ENCODE results near the gene EXOSC7. TPM values are rescaled to one million over a fixed set of nuclear protein-coding genes. Genes with fewer than 3 reads are reported as not detected.
A peak's percentile ranks its signal among the peaks of the same experiment; 100 is the strongest.

EXOSC7 gene
- total and polyA plus RNA-seq, 4 donors, result 15.5 to 27.2 (median 21.7) TPM

GRCh38 chr3:44954962-44955361 is 21.1 kb upstream of the EXOSC7 start:
- Histone ChIP-seq H3K36me3 (ENCODE audit: control insufficient read depth in 4 of 4, insufficient read depth in 3 of 4, low read depth in 1 of 4, low read length in 3 of 4) (peaks cover 0 to 22% (median 9%) of the 10 kb centered on the region in 4 donors), H3K27me3 (ENCODE audit: control insufficient read depth in 4 of 4, insufficient read depth in 4 of 4, low read length in 3 of 4) (no peaks in the 10 kb centered on the region), H3K4me3 (ENCODE audit: low read depth in 1 of 3, low read length in 3 of 3) (no peak overlapping the region), H3K4me1 (ENCODE audit: control insufficient read depth in 4 of 4, insufficient read depth in 4 of 4, low read length in 3 of 4) (no peaks in the 10 kb centered on the region), H3K27ac (ENCODE audit: low read depth in 1 of 2, low read length in 2 of 2) (no peak overlapping the region), H3K9me3 (ENCODE audit: control insufficient read depth in 4 of 4, low read length in 3 of 4) (no peaks in the 10 kb centered on the region), H3K9ac (ENCODE audit: low read depth in 1 of 2, low read length in 2 of 2) (no peak overlapping the region)
- WGBS, result 58% methylated on average over 3 of the region's 3 CpGs
- TF ChIP-seq FOXA1 (IDR thresholded peaks at IDR 0.05) (no peak), ZBTB33 (IDR thresholded peaks at IDR 0.05) (no peak), MAX (IDR thresholded peaks at IDR 0.05) (peak; percentile 63), JUND (IDR thresholded peaks at IDR 0.05) (peak in 1 of 2 donors; percentile 88), FOXA2 (IDR thresholded peaks at IDR 0.05) (peak; percentile 61), HNF4A (conservative IDR thresholded peaks at IDR 0.05) (peak in 1 of 2 donors; percentile 50), RXRA (IDR thresholded peaks at IDR 0.05) (peak in 1 of 2 donors; percentile 32)
- no peak for DNase-seq (ENCODE audit: low spot score)

- TF ChIP-seq REST (IDR thresholded peaks at IDR 0.05), result no peak
- no peak for TF ChIP-seq SP1 (IDR thresholded peaks at IDR 0.05)
- TF ChIP-seq MAX (IDR thresholded peaks at IDR 0.05), result no peak
- no peak for TF ChIP-seq JUND (IDR thresholded peaks at IDR 0.05)
- TF ChIP-seq FOXA2 (IDR thresholded peaks at IDR 0.05), result no peak
- no peak for TF ChIP-seq RAD21 (IDR thresholded peaks at IDR 0.05)
- no peak for TF ChIP-seq HNF4G (IDR thresholded peaks at IDR 0.05)
- no peak for TF ChIP-seq YY1 (IDR thresholded peaks at IDR 0.05)
- TF ChIP-seq GABPA (IDR thresholded peaks at IDR 0.05 in 1 of 2, conservative IDR thresholded peaks at IDR 0.05 in 1 of 2), result no peak
- no peak overlapping the region for H3K4me3 ChIP-seq (ENCODE audit: low read depth in 1 of 3, low read length in 3 of 3)
- H3K4me1 ChIP-seq (ENCODE audit: control insufficient read depth in 4 of 4, insufficient read depth in 4 of 4, low read length in 3 of 4), result no peaks in the 10 kb centered on the region
- peaks cover 0 to 22% (median 9%) of the 10 kb centered on the region in 4 donors for H3K36me3 ChIP-seq (ENCODE audit: control insufficient read depth in 4 of 4, insufficient read depth in 3 of 4, low read depth in 1 of 4, low read length in 3 of 4)
- no peaks in the 10 kb centered on the region for H3K9me3 ChIP-seq (ENCODE audit: control insufficient read depth in 4 of 4, low read length in 3 of 4)
- H3K27ac ChIP-seq (ENCODE audit: low read depth in 1 of 2, low read length in 2 of 2), result no peak overlapping the region
- DNase-seq (ENCODE audit: low spot score), result no peak
- H3K27me3 ChIP-seq (ENCODE audit: control insufficient read depth in 4 of 4, insufficient read depth in 4 of 4, low read length in 3 of 4), result no peaks in the 10 kb centered on the region
- 94% methylated on average over 1 of the region's 1 CpG for WGBS
- no peak overlapping the region for H3K9ac ChIP-seq (ENCODE audit: low read depth in 1 of 2, low read length in 2 of 2)
Observed at GRCh38 chr3:44955917-44956316, 20.1 kb upstream of the EXOSC7 start.

Measured in liver (tissue), 9 donors.